HL-60 (cell line): ENCODE data around the gene OR2D2.

ENCODE experiments used
- CTCF ChIP-seq: IDR thresholded peaks from one replicate; pipeline ENCODE4 v1.5.1; 2011; ENCODE audit warnings: low read length, control low read depth, inconsistent platforms; ENCODE audit not compliant: insufficient read depth
- GABPA ChIP-seq: IDR thresholded peaks from 2 replicates; pipeline ENCODE4 v1.6.1; 2012; ENCODE audit warnings: low read depth
- POLR2AphosphoS5 ChIP-seq: IDR thresholded peaks from 2 replicates; pipeline ENCODE4 v1.6.1; 2012; ENCODE audit warnings: low read depth
- REST ChIP-seq: IDR thresholded peaks from 2 replicates; pipeline ENCODE4 v1.6.1; 2012; ENCODE audit warnings: low read depth; ENCODE audit not compliant: insufficient replicate concordance
- SPI1 ChIP-seq: IDR thresholded peaks from 2 replicates; pipeline ENCODE4 v1.6.1; 2012; ENCODE audit warnings: low read depth, mild to moderate bottlenecking, borderline replicate concordance

- TF ChIP-seq CTCF (no peak), POLR2AphosphoS5 (no peak), GABPA (no peak), REST (no peak), SPI1 (no peak)
Observed at GRCh38 chr11:6931146-6931713, 38.9 kb upstream of the OR2D2 start.
